GM19238 (cell line): ENCODE results near the gene ENDOV.
"Not testable (repeated sequence)": the region's sequence is repeated elsewhere in the genome, so short reads cannot be mapped to it uniquely, and the experiment has no call there.

Source experiments
- DNase-seq: peaks from one replicate; pipeline ENCODE4 v3.0.0; 2011; ENCODE audit warnings: low spot score; ENCODE audit not compliant: insufficient read length

The ENDOV gene

DNA sequence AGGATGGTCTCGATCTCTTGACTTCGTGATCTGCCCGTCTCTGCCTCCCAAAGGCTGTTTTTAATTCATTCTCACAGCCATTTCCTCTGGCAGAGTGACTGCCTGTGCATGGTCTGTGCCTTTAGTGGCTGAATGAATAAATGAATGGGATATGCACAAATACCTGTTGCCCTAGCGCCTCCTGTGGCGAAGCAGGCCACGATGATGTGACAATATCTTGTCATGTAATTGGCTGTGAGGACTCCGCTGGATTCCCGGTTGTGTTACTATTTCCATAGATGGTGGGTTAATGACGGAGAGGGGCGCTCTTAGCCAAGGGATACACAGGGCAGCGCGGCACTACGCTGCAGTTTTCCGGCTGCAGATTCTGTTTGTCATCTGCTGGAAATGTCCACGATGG, 26.8 kb upstream of the ENDOV start:
- no peak for DNase-seq

GRCh38 chr17:80388601-80389000, 26.4 kb upstream of the ENDOV start:
- DNase-seq: no peak

- DNase-seq: no peak
These were observed 25.7 kb upstream of the ENDOV start for GRCh38 chr17:80389011-80389995.

GRCh38 chr17:80393241-80393890, 21.6 kb upstream of the ENDOV start:
- DNase-seq: no peak

- DNase-seq: no peak
These were observed 21.0 kb upstream of the ENDOV start for GRCh38 chr17:80393961-80394360.

GRCh38 chr17:80394629-80395216, 20.2 kb upstream of the ENDOV start:
- DNase-seq: no peak

GRCh38 chr17:80395402-80396151, 19.4 kb upstream of the ENDOV start:
- no peak for DNase-seq

GRCh38 chr17:80396157-80397033, 18.6 kb upstream of the ENDOV start:
- DNase-seq: no peak

DNA sequence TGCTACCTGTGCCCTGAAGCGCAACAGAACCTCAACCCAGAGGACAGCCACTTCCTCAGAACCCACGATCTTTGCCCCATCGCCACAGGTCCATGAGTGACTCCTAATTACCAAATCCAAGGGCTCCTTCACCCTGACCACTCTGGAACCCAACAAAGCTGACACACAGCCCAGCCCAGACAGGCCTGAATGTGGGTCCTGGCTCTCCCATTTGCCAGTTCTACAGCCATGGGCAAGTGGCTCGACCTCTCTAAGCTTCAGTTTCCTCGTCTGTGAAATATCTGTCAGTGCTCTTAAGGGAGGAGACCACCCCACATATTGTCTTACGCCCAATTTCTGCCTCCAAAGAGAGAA, 18.0 kb upstream of the ENDOV start:
- DNase-seq: no peak

- no peak for DNase-seq
These were observed 17.3 kb upstream of the ENDOV start for GRCh38 chr17:80397686-80398085.

- DNase-seq: not testable (repeated sequence)
These were observed 13.9 kb upstream of the ENDOV start for GRCh38 chr17:80401086-80401485.

DNA sequence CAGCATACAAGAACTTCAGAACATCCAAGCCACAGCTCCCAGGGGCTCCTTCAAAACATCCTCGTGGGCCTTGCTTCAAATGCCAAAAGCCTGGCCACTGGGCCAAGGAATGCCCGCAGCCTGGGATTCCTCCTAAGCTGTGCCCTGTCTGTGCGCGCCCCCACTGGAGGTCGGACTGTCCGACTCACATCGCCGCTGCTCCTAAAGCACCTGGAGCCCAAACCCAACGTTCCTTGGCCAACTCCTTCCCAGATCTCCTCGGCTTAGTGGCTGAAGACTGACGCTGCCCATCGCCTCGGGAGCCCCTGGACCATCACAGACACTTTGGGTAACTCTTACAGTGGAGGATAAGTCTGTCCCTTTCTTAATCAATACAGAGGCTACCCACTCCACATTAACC, 12.9 kb upstream of the ENDOV start:
- DNase-seq: not testable (repeated sequence)

DNA sequence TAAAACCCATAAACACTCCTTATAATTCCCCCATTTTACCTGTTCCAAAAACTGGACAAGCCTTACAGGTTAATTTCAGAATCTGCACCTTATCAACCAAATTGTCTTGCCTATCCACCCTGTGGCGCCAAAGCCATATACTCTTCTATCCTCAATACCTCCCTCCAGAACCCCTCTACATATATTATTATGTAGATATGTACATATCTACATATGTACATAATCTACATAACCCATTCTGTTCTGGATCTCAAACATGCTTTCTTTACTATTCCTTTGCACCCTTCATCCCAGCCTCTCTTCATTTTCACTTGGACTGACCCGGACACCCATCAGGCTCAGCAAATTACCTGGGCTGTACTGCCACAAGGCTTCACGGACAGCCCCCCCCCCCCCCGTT, 12.0 kb upstream of the ENDOV start:
- no peak for DNase-seq

DNA sequence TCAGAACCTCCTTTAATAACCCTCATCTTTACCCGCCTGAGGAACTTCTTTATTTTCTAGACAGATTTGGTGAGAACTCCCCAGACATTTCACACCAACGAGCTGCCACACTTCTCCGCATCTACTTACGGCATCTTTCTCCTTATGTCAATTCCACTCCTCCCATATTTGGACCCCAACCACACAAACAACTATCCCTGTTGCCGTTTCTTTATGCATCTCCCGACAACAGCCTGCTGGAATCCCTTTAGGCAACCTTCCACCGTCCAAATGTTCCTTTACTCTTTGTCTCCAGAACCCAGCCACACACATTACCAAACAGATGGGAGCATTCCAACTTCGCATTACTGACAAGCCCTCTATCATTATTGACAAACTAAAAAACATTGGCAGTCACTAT, 8.8 kb upstream of the ENDOV start:
- DNase-seq: no peak

DNA sequence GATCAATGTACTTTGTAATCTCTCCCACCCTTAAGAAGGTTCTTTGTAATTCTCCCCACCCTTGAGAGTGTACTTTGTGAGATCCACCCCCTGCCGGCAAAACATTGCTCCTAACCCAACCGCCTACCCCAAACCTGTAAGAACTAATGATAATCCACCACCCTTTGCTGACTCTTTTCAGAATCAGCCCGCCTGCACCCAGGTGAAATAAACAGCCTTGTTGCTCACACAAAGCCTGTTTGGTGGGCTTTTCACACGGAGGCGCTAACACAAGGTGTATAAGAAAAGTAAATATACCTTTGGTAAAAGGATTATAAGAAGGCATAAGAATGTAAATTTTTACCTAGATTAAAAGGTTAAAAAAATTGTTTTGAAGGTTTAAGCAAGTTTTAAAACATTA, 7.0 kb upstream of the ENDOV start:
- DNase-seq: not testable (repeated sequence)

- no peak for DNase-seq
These were observed 6.1 kb upstream of the ENDOV start for GRCh38 chr17:80408872-80409271.

DNA sequence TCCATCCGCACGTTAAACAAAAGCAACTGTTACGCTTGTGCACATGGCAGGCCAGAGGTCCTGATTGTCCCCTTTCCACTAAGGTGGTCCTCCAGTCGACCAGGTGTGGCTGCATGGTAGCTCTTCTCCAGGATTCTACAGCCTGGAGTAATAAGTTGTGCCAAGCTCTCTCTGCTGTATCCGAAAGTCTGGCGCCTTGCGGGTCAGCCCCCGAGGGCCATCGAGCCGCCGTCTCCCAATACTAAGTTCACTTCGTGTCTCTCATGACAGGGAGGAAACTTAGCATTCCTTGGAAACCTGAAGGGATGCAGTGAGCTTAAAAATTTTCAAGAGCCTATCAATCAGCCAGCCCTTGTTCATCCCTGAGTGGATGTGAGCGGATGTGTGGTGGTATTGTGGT, 5.3 kb upstream of the ENDOV start:
- no peak for DNase-seq

- not testable (repeated sequence) for DNase-seq
These were observed 4.4 kb upstream of the ENDOV start for GRCh38 chr17:80410441-80411087.

DNA sequence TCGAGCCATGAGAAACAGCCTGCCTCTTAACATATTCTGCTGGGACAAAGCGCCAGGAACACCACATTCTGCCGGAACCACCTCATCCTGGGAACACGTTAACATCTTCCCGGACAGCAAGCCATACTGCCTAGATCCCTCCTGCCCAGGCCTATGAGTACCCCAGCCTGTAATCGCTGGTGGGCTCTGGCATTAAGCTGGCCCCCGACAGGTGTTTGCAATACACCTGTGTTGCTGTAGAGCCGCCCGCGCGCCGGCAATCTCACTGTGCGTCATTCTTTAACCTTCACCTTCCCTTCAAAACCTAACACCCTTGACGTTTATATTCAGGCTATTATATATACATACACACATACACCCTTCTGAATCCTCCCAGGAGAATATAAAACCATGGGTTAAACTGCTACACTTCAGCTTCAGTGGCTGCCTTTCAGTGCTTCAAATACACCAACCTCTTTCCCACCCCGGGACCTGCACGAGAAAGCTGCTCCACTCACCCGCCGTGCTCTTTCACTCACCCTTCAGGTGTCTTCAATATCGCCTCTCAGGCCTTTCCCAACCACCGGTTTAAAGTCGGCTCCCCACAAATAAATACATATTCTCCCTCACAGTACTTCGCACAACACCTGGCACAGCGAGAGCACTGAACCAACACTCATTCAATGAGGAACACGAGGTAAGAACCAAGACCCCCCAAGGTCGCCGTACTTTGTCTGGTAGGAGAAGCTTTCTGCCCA, 1.0 kb upstream of the ENDOV start:
- no peak for DNase-seq

DNA sequence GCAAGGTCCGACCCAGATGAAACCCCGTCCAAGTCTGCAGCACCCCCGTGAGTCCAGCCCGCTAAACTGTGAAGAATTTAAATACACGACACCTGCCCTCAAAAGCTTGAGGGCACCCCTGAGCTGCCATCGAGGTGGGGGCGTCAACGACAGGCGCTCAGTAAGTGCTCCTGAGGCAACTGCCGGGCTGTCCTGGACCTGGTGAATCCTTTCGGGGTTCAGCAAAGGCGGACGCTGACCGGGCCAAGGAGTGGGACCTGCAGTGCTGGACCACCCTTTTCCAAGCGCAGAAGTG, 512 bp upstream of the ENDOV start:
- DNase-seq: no peak
